Activated CD8-positive, alpha-beta memory T cell treated with anti-CD3 and anti-CD28 coated beads, Interleukin-2, amount 10 ng/mL, durations not matched to agents 7 days and 5 days (primary cell): ENCODE data around the gene SLC22A3. TPM values are rescaled to one million over a fixed set of nuclear protein-coding genes. Genes with fewer than 3 reads are reported as not detected.
A peak's percentile ranks its signal among the peaks of the same experiment; 100 is the strongest.
"Not testable (repeated sequence)": the region's sequence is repeated elsewhere in the genome, so short reads cannot be mapped to it uniquely, and the experiment has no call there.

Source experiments
- ATAC-seq: fragments of 150-1000 bp; cut with Tn5 transposase; one replicate; pipeline ENCODE4 v1.10.0; 2021; ENCODE audit warnings: moderate library complexity
- CTCF ChIA-PET: fragments of 350-600 bp; sonication (Branson Sonifier 250); formaldehyde crosslinking; loops from one replicate; lab custom pipeline; 2021; ENCODE audit warnings: antibody characterized with exemption; lab: Charles Lee
- DNase-seq: peaks from one replicate; pipeline ENCODE4 v3.0.0-alpha.2; 2020
- H3K27ac Mint-ChIP-seq: one replicate; pipeline ENCODE4 v1.8.0; 2021; ENCODE audit warnings: mild to moderate bottlenecking, mixed read lengths
- H3K27me3 Mint-ChIP-seq: one replicate; pipeline ENCODE4 v1.8.0; 2021; ENCODE audit warnings: mixed read lengths
- H3K36me3 Mint-ChIP-seq: one replicate; pipeline ENCODE4 v1.8.0; 2021; ENCODE audit warnings: mild to moderate bottlenecking, mixed read lengths
- H3K4me1 Mint-ChIP-seq: one replicate; pipeline ENCODE4 v1.8.0; 2021; ENCODE audit warnings: mixed read lengths
- H3K4me3 Mint-ChIP-seq: one replicate; pipeline ENCODE4 v1.8.0; 2021; ENCODE audit warnings: mild to moderate bottlenecking, moderate library complexity, mixed read lengths
- H3K9me3 Mint-ChIP-seq: one replicate; pipeline ENCODE4 v1.8.0; 2022; ENCODE audit warnings: low read depth, mixed read lengths
- total RNA-seq, 2 experiments: library from RNA; stranded (reverse); gene quantifications; one replicate each; pipeline ENCODE4 v1.2.3, GENCODE V29; 2021

Gene SLC22A3
- total RNA-seq, 2 experiments from 2014 or later: not detected

DNA sequence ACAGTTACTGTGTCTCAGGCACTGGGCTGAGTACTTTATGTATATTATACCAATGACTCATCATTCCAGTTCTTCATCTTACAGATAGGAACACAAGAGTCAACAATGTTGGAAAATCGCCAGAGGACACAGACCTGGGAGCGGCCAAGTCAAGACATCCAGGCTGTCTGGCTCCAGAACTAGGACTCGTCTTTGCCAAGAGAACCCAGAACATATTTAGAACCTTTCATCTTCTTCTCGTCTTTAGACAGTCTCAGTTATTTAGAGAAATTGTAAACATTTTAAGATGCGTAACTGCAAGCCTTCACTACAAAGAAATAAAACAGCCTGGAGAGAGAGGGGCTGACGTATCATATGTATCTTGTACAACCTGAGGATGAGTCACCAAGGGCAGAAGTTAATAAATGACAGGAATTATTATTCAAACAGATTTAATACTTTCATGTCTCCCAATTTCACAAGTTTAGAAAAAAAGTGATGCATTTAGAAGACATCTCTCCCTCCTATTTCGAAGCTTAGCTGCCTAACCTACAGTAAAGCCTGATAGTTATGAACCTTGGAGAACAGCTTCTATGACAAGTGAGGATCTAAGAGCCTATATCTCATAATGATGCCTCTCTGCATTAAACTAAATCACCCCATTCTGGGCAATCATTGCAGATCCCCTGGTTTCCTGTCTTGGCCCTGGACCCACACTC is 43.4 kb downstream of the SLC22A3 start:
- Mint-ChIP-seq H3K9me3 (no peaks in the 10 kb centered on the region), H3K36me3 (no peaks in the 10 kb centered on the region), H3K4me3 (no peak overlapping the region), H3K27me3 (peaks cover 14% of the 10 kb centered on the region), H3K4me1 (no peaks in the 10 kb centered on the region), H3K27ac (no peak overlapping the region)
- ATAC-seq: no peak
- no peak for DNase-seq
- CTCF ChIA-PET: no interaction called here

DNA sequence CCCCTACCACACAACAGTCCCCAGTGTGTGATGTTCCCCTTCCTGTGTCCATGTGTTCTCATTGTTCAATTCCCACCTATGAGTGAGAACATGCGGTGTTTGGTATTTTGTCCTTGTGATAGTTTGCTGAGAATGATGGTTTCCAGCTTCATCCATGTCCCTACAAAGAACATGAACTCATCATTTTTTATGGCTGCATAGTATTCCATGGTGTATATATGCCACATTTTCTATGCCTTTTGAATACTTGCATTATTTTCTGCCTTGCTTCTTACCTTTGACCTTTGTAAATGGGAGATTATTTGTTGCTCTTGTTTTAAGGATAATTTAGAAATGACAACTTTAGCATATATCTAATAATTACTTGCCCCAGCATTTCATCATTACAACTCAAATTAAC is 45.3 kb downstream of the SLC22A3 start:
- DNase-seq, H3K4me3 Mint-ChIP-seq, CTCF ChIA-PET, H3K27ac Mint-ChIP-seq, H3K36me3 Mint-ChIP-seq, H3K4me1 Mint-ChIP-seq, H3K9me3 Mint-ChIP-seq, ATAC-seq: not testable (repeated sequence)
- H3K27me3 Mint-ChIP-seq: peaks cover 10% of the 10 kb centered on the region

DNA sequence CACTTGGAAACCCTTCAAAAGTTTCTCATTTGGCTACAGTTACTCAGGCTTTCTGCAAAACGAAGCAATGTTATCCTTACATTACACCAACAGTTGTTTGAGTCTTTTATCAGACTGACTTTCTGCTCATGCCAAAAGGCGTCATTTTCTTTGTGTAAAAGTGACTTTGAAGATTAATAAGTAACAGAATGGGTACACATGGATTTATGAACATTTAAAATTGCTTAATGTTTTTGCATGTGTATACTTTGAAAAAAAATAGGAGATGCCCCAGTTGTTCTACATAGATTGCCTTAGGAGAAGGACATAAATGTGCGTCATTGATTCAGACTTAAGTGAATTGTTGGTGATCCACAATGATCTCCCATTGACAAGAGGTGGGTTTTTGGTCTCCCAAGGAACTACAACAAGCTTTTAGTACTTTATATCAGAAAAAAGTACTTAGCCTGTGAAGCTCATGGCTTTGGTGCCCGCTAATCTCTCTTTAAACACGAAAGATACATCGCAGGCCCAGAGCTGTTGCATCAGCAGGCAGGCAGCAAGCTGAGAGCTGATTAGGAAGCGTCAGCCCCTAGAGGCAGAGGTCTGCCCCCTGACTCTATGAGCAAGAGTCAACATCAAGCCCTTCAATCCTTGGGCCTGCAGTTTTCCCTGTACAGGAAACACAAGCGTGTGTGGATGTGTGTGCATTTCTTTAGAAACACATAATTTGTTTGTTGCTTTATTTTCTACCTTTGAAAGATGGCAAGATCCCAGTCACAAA is 45.9 kb downstream of the SLC22A3 start:
- ATAC-seq: no peak
- Mint-ChIP-seq H3K27ac (no peak overlapping the region), H3K9me3 (no peaks in the 10 kb centered on the region), H3K4me1 (peaks cover 6% of the 10 kb centered on the region), H3K36me3 (peaks cover 4% of the 10 kb centered on the region), H3K27me3 (peaks cover 10% of the 10 kb centered on the region), H3K4me3 (no peak overlapping the region)
- DNase-seq: no peak
- CTCF ChIA-PET: interaction anchor here (1.1 kb wide), 1 partner anchor 140 kb away, joined by 3 read pairs; no protein-coding TSS in a partner anchor

GRCh38 chr6:160394654-160395035 is 46.5 kb downstream of the SLC22A3 start:
- Mint-ChIP-seq H3K9me3 (no peaks in the 10 kb centered on the region), H3K27ac (no peak overlapping the region)
- CTCF ChIA-PET: interaction anchor here (1.1 kb wide), 1 partner anchor 139 kb away, joined by 3 read pairs; no protein-coding TSS in a partner anchor

GRCh38 chr6:160395187-160395586 is 47.0 kb downstream of the SLC22A3 start:
- CTCF ChIA-PET: interaction anchor here (1.1 kb wide), 1 partner anchor 139 kb away, joined by 3 read pairs; no protein-coding TSS in a partner anchor
- ATAC-seq (no peak), DNase-seq (no peak)
- Mint-ChIP-seq H3K4me1 (peaks cover 13% of the 10 kb centered on the region), H3K27me3 (peaks cover 10% of the 10 kb centered on the region), H3K4me3 (no peak overlapping the region), H3K27ac (no peak overlapping the region), H3K9me3 (no peaks in the 10 kb centered on the region), H3K36me3 (peaks cover 4% of the 10 kb centered on the region)

More at GRCh38 chr6:160394654-160395035, 46.5 kb downstream of the SLC22A3 start:
- ATAC-seq (no peak), DNase-seq (no peak)
- Mint-ChIP-seq H3K36me3 (peaks cover 4% of the 10 kb centered on the region), H3K4me3 (no peak overlapping the region), H3K4me1 (peaks cover 10% of the 10 kb centered on the region), H3K27me3 (peaks cover 10% of the 10 kb centered on the region)

DNA sequence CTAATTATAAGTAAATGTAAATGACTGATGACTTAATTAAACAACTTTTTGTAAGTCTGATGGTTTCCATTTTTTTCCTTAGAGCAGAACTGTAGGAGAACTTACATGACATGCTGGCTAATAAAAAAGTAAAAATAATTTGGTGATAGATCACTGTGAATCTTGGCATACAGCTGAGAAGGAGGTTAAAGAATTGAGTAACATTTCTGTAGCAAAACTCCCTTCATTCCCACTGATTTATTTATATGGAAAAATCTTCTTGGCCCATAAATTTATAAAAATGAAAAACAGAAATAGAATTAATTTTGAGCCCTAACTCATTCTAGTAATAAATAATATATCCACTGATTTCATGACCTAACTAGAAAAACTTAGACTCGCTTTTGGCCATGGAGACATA is 48.1 kb downstream of the SLC22A3 start:
- Mint-ChIP-seq H3K27me3 (peaks cover 10% of the 10 kb centered on the region), H3K4me3 (no peak overlapping the region), H3K27ac (no peak overlapping the region), H3K9me3 (peaks cover 4% of the 10 kb centered on the region), H3K36me3 (peaks cover 9% of the 10 kb centered on the region), H3K4me1 (peaks cover 18% of the 10 kb centered on the region)
- DNase-seq (no peak), ATAC-seq (no peak)
- CTCF ChIA-PET: no interaction called here

- CTCF ChIA-PET: no interaction called here
- Mint-ChIP-seq H3K4me1 (peaks cover 18% of the 10 kb centered on the region), H3K4me3 (peak overlapping the region; percentile 60), H3K27ac (peak overlapping the region; percentile 83), H3K27me3 (peaks cover 2% of the 10 kb centered on the region), H3K9me3 (peaks cover 4% of the 10 kb centered on the region), H3K36me3 (peaks cover 9% of the 10 kb centered on the region)
- ATAC-seq (peak; percentile 83), DNase-seq (no peak)
These were observed 50.6 kb downstream of the SLC22A3 start for GRCh38 chr6:160398674-160399271.

- peaks cover 7% of the 10 kb centered on the region for H3K27me3 Mint-ChIP-seq
- H3K36me3 Mint-ChIP-seq: peaks cover 9% of the 10 kb centered on the region
- peaks cover 4% of the 10 kb centered on the region for H3K9me3 Mint-ChIP-seq
- peak; percentile 57 for ATAC-seq
- DNase-seq: peak; percentile 50
- CTCF ChIA-PET: interaction anchor here (0.9 to 1.0 kb wide), 2 partner anchors 13 to 56 kb away, joined by 3 to 4 read pairs; no protein-coding TSS in a partner anchor
- H3K27ac Mint-ChIP-seq: no peak overlapping the region
- no peak overlapping the region for H3K4me3 Mint-ChIP-seq
- peaks cover 18% of the 10 kb centered on the region for H3K4me1 Mint-ChIP-seq
These were observed 52.3 kb downstream of the SLC22A3 start for GRCh38 chr6:160400446-160400845.

DNA sequence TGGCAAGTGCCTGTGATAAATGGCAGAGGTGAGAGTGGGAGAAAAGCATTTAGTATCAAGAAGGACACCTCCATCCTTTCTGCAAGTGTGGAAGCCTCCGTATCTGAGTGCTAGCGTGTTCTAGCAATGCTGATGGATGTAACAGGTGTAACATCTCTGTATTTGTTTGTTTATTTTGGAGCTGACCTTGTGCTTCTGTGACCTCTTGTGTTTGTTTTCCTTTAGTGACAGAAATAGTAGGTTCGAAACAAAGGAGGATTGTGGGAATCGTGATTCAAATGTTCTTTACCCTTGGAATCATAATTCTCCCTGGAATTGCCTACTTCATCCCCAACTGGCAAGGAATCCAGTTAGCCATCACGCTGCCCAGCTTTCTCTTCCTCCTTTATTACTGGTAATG is 60.4 kb downstream of the SLC22A3 start:
- no peak for DNase-seq
- CTCF ChIA-PET: no interaction called here

GRCh38 chr6:160412993-160413392 is 64.8 kb downstream of the SLC22A3 start:
- Mint-ChIP-seq H3K27ac (no peak overlapping the region), H3K36me3 (no peaks in the 10 kb centered on the region), H3K4me1 (no peaks in the 10 kb centered on the region), H3K4me3 (no peak overlapping the region), H3K27me3 (peaks cover 20% of the 10 kb centered on the region), H3K9me3 (no peaks in the 10 kb centered on the region)
- CTCF ChIA-PET: no interaction called here
- ATAC-seq (no peak), DNase-seq (no peak)

More for the DNA sequence above, 60.4 kb downstream of the SLC22A3 start:
- Mint-ChIP-seq H3K27ac (no peak overlapping the region), H3K9me3 (no peaks in the 10 kb centered on the region), H3K4me1 (no peaks in the 10 kb centered on the region), H3K27me3 (peaks cover 24% of the 10 kb centered on the region), H3K4me3 (no peak overlapping the region), H3K36me3 (no peaks in the 10 kb centered on the region)
- no peak for ATAC-seq

- no peaks in the 10 kb centered on the region for H3K4me1 Mint-ChIP-seq
These were observed 69.0 kb downstream of the SLC22A3 start for GRCh38 chr6:160417146-160417545.

DNA sequence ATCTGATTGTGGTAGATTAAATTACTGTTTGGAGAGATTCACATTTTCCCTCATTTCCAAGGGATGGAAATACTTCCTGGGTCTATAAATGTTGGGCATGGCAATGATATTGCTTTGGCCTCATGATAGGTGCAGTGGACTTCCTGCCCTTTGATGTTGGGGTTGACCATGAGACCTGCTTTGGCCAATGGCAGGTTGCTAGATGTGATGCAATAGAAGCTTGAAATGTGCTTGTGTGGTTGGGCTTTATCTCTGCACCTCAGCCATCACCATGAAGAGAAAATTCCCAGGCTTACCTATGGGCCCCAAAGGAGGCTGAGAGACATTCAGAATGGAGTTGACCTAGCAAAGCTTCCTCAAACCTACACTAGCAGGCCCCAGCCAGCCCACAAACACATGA is 69.4 kb downstream of the SLC22A3 start:
- DNase-seq: no peak
- Mint-ChIP-seq H3K4me1 (no peaks in the 10 kb centered on the region), H3K27ac (no peak overlapping the region), H3K4me3 (no peak overlapping the region), H3K9me3 (no peaks in the 10 kb centered on the region), H3K36me3 (no peaks in the 10 kb centered on the region), H3K27me3 (peaks cover 17% of the 10 kb centered on the region)
- ATAC-seq: no peak
- CTCF ChIA-PET: no interaction called here

More at GRCh38 chr6:160417146-160417545, 69.0 kb downstream of the SLC22A3 start:
- ATAC-seq: no peak
- H3K36me3 Mint-ChIP-seq: no peaks in the 10 kb centered on the region
- H3K27me3 Mint-ChIP-seq: peaks cover 20% of the 10 kb centered on the region
- no peak for DNase-seq
- CTCF ChIA-PET: no interaction called here
- no peaks in the 10 kb centered on the region for H3K9me3 Mint-ChIP-seq
- no peak overlapping the region for H3K4me3 Mint-ChIP-seq
- H3K27ac Mint-ChIP-seq: no peak overlapping the region

- Mint-ChIP-seq H3K36me3 (no peaks in the 10 kb centered on the region), H3K4me3 (no peak overlapping the region), H3K27ac (no peak overlapping the region), H3K9me3 (no peaks in the 10 kb centered on the region), H3K4me1 (no peaks in the 10 kb centered on the region), H3K27me3 (peaks cover 16% of the 10 kb centered on the region)
- CTCF ChIA-PET: no interaction called here
- DNase-seq (no peak), ATAC-seq (no peak)
These were observed 70.2 kb downstream of the SLC22A3 start for GRCh38 chr6:160418370-160418769.
